Smooth muscle cell (in vitro differentiated cells): ENCODE data around the gene BCORL1. TPM values are rescaled to one million over a fixed set of nuclear protein-coding genes. Genes with fewer than 3 reads are reported as not detected.

ENCODE experiments used
- DNase-seq: peaks from one replicate; lab custom pipeline; 2025; ENCODE audit not compliant: unreplicated experiment; lab: John Stamatoyannopoulos, UW
- H2AFZ ChIP-seq: fragments of 200-600 bp; sonication (generic); 2 replicates; pipeline ENCODE4 v1.6.0; 2016; ENCODE audit warnings: antibody characterized with exemption, low read depth, mild to moderate bottlenecking
- H3F3A ChIP-seq: fragments of 200-600 bp; sonication (generic); 2 replicates; pipeline ENCODE4 v1.6.0; 2017; ENCODE audit warnings: antibody characterized with exemption, low read depth
- H3K27ac ChIP-seq: fragments of 200-600 bp; sonication (generic); 2 replicates; pipeline ENCODE4 v1.5.1; 2016; ENCODE audit warnings: low read depth, mild to moderate bottlenecking
- H3K27me3 ChIP-seq: fragments of 200-600 bp; sonication (generic); 2 replicates; pipeline ENCODE4 v1.6.1; 2016; ENCODE audit warnings: low read depth, mild to moderate bottlenecking
- H3K36me3 ChIP-seq: fragments of 200-600 bp; sonication (generic); 2 replicates; pipeline ENCODE4 v1.5.1; 2016; ENCODE audit warnings: low read depth
- H3K4me1 ChIP-seq: fragments of 200-600 bp; sonication (generic); 2 replicates; pipeline ENCODE4 v1.5.1; 2016; ENCODE audit warnings: low read depth
- H3K4me2 ChIP-seq: fragments of 200-600 bp; sonication (generic); 2 replicates; pipeline ENCODE4 v1.6.0; 2016; ENCODE audit warnings: mild to moderate bottlenecking
- H3K4me3 ChIP-seq: fragments of 200-600 bp; sonication (generic); 2 replicates; pipeline ENCODE4 v1.5.1; 2016; ENCODE audit warnings: mild to moderate bottlenecking
- H3K79me2 ChIP-seq: fragments of 200-600 bp; sonication (generic); 2 replicates; pipeline ENCODE4 v1.6.0; 2016; ENCODE audit warnings: low read depth, mild to moderate bottlenecking
- H3K9ac ChIP-seq: fragments of 200-600 bp; sonication (generic); 2 replicates; pipeline ENCODE4 v1.6.0; 2016; ENCODE audit warnings: low read depth
- H3K9me3 ChIP-seq: fragments of 200-600 bp; sonication (generic); replicated peaks from 2 replicates; pipeline ENCODE4 v1.5.1; 2016; ENCODE audit warnings: low read depth
- H4K20me1 ChIP-seq: fragments of 200-600 bp; sonication (generic); 2 replicates; pipeline ENCODE4 v1.6.0; 2016; ENCODE audit warnings: low read depth
- WGBS: methylation state at CpG from one replicate; pipeline ENCODE4 v1.1.7; 2016; ENCODE audit warnings: low lambda C conversion rate; 5-methylcytosine and 5-hydroxymethylcytosine counted together
- polyA plus RNA-seq: library from polyadenylated mRNA; unstranded; fragments of >200 nt; fragmentation: Nextera tagmentation; extraction: Ambion mirVana; gene quantifications from 2 replicates; pipeline ENCODE4 v1.2.1, GENCODE V29; 2016
- total RNA-seq: library from RNA; depleted of rRNA; stranded (reverse); fragments of >200 nt; gene quantifications from 2 replicates; pipeline ENCODE4 v1.2.3, GENCODE V29; 2014
- TF ChIP-seq, protein P1 (sequence below): fragments of 200-600 bp; sonication (generic); IDR thresholded peaks from 2 replicates; pipeline ENCODE4 v1.5.1; 2017; ENCODE audit warnings: borderline replicate concordance, mild to moderate bottlenecking, antibody characterized with exemption; ENCODE audit not compliant: insufficient read depth, poor library complexity, severe bottlenecking

The BCORL1 gene
- total and polyA plus RNA-seq, 2 experiments from 2014 or later, result 3.0 to 8.0 TPM

DNA sequence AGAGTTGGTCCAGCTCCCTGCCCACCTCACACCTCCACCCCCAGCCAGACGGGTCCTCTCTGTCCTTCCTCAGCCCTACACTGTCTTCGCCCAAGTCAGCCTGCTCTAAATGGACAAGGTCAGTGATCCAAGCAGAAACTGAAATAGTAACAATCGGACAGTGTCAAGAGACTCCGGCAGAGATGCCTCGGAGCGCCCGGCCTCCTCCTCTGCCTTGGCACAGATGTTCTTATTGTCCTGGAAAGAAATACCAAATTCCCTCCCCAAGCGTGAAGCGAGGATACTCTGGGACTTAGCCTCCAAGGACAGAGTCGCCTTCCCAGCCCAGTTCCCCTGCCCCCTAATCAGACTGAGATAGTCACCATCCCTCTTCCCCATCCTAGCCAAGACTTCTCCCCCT lies 48.0 kb upstream of the BCORL1 start:
- Histone ChIP-seq H3K4me3 (no peak overlapping the region), H2AFZ (no peak overlapping the region), H3K27me3 (peaks cover 9% of the 10 kb centered on the region), H3F3A (no peaks in the 10 kb centered on the region), H3K9ac (no peak overlapping the region), H3K9me3 (no peaks in the 10 kb centered on the region), H3K36me3 (no peaks in the 10 kb centered on the region), H3K27ac (no peak overlapping the region), H3K4me2 (no peak overlapping the region), H3K4me1 (no peaks in the 10 kb centered on the region), H4K20me1 (no peaks in the 10 kb centered on the region), H3K79me2 (no peaks in the 10 kb centered on the region)
- WGBS, result 53% methylated on average over 10 of the region's 10 CpGs
- no peak for DNase-seq
- TF ChIP-seq, protein P1, sequence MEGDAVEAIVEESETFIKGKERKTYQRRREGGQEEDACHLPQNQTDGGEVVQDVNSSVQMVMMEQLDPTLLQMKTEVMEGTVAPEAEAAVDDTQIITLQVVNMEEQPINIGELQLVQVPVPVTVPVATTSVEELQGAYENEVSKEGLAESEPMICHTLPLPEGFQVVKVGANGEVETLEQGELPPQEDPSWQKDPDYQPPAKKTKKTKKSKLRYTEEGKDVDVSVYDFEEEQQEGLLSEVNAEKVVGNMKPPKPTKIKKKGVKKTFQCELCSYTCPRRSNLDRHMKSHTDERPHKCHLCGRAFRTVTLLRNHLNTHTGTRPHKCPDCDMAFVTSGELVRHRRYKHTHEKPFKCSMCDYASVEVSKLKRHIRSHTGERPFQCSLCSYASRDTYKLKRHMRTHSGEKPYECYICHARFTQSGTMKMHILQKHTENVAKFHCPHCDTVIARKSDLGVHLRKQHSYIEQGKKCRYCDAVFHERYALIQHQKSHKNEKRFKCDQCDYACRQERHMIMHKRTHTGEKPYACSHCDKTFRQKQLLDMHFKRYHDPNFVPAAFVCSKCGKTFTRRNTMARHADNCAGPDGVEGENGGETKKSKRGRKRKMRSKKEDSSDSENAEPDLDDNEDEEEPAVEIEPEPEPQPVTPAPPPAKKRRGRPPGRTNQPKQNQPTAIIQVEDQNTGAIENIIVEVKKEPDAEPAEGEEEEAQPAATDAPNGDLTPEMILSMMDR, result no peak

DNA sequence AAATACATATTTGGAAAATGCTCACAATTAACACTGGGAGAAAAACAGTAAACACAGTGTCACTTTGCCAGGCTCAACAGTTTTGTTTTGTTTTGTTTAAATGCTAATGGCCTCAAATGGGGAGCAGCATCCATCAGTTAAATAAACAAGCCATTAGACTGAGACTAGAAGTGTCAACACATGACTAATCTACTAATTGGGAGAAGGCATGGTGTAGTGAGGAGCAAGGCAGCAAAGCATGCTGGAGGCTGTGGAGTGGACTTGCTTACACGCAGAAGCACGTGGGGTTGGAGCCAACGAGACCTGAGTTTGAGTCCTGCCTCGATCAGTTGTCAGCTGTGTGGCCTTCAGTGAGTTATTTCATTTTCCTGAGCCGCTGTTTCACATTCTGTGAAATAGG lies 47.5 kb upstream of the BCORL1 start:
- H3K27me3 ChIP-seq, result peaks cover 11% of the 10 kb centered on the region
- H3F3A ChIP-seq, result no peaks in the 10 kb centered on the region
- H3K27ac ChIP-seq, result no peak overlapping the region
- no peaks in the 10 kb centered on the region for H3K36me3 ChIP-seq
- no peaks in the 10 kb centered on the region for H3K4me1 ChIP-seq
- H2AFZ ChIP-seq, result no peak overlapping the region
- DNase-seq, result no peak
- no peaks in the 10 kb centered on the region for H3K9me3 ChIP-seq
- no peak overlapping the region for H3K9ac ChIP-seq
- TF ChIP-seq, protein P1, result no peak
- 47% methylated on average over 5 of the region's 5 CpGs for WGBS
- no peak overlapping the region for H3K4me3 ChIP-seq
- H4K20me1 ChIP-seq, result no peaks in the 10 kb centered on the region
- H3K79me2 ChIP-seq, result no peaks in the 10 kb centered on the region
- no peak overlapping the region for H3K4me2 ChIP-seq

DNA sequence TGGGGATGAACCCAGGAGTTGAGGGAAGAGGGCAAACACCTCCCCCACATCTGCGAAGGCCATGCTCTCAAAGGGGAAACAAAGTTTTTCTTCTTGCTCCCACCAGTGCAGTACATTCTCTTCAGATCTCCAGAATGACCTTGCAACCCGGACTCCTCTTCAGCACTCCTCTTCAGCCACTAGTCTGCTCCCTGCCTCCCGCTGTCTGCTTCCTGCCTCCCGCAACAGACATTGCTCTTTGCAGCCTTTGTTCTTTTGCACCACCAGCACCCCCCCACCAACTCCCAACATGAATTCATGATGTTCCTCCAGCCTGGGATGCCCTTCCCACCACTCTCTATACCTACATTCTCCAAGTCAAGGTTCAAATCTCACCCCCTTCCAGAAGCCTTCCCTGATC lies 44.4 kb upstream of the BCORL1 start:
- H3K36me3 ChIP-seq, result no peaks in the 10 kb centered on the region
- H3K27ac ChIP-seq, result no peak overlapping the region
- TF ChIP-seq, protein P1, result no peak
- H3K9me3 ChIP-seq, result no peaks in the 10 kb centered on the region
- peaks cover 11% of the 10 kb centered on the region for H3K27me3 ChIP-seq
- H3F3A ChIP-seq, result no peaks in the 10 kb centered on the region
- no peak overlapping the region for H2AFZ ChIP-seq
- no peak overlapping the region for H3K4me2 ChIP-seq
- H4K20me1 ChIP-seq, result no peaks in the 10 kb centered on the region
- H3K4me1 ChIP-seq, result no peaks in the 10 kb centered on the region
- no peak overlapping the region for H3K9ac ChIP-seq
- WGBS, result 38% methylated on average over 4 of the region's 4 CpGs
- no peak for DNase-seq
- H3K4me3 ChIP-seq, result no peak overlapping the region
- H3K79me2 ChIP-seq, result no peaks in the 10 kb centered on the region

DNA sequence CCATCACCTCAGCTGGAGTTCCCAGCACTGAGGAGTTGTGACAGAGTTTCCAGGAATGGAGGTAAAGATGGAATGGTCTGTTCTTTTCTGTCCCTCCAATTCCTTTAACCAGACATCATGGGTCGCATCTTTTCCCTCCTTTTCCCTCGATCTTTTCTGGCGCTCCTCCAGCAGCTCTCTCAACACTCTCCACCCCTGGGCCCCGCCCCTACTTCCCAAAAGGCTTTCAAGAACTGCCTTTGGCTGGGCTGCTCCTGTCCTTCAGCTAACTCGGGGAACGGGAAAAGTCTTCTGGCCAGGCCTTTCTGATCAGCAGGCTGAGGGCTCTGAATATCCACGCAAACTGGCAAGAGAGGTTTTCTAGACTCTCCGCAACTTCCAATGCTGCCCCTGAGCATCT lies 42.4 kb upstream of the BCORL1 start:
- WGBS, result 47% methylated on average over 8 of the region's 8 CpGs
- Histone ChIP-seq H3K4me3 (no peak overlapping the region), H3K9ac (no peak overlapping the region), H3K4me1 (no peaks in the 10 kb centered on the region), H3K9me3 (no peaks in the 10 kb centered on the region), H2AFZ (no peak overlapping the region), H3F3A (no peaks in the 10 kb centered on the region), H3K79me2 (no peaks in the 10 kb centered on the region), H3K36me3 (no peaks in the 10 kb centered on the region), H4K20me1 (no peaks in the 10 kb centered on the region), H3K27ac (no peak overlapping the region), H3K4me2 (no peak overlapping the region), H3K27me3 (peaks cover 8% of the 10 kb centered on the region)
- DNase-seq, result no peak
- TF ChIP-seq, protein P1, result no peak
